HL-60 (cell line): ENCODE results near the gene SLC7A6. TPM values are rescaled to one million over a fixed set of nuclear protein-coding genes. Genes with fewer than 3 reads are reported as not detected.

Source experiments
- DNase-seq, 2 experiments: peaks; one replicate each; pipeline ENCODE4 v3.0.0-alpha.2; 2010 to 2020; ENCODE audit warnings: low read depth in 1 of 2, low spot score in 1 of 2
- H3K27ac ChIP-seq: fragments of 250-450 bp; sonication (Bioruptor Pico); replicated peaks from 2 replicates; pipeline ENCODE4 v1.5.1; 2020; ENCODE audit warnings: mild to moderate bottlenecking, moderate library complexity
- H3K27me3 ChIP-seq: fragments of 250-450 bp; sonication (Bioruptor Pico); 2 replicates; pipeline ENCODE4 v1.5.1; 2021; ENCODE audit warnings: mild to moderate bottlenecking, moderate library complexity; ENCODE audit not compliant: insufficient read depth, poor library complexity, severe bottlenecking
- H3K4me3 ChIP-seq: replicated peaks from 2 replicates; pipeline ENCODE4 v1.5.1; 2011; ENCODE audit warnings: mild to moderate bottlenecking, control low read depth, low read length; ENCODE audit not compliant: insufficient read depth
- POLR2AphosphoS5 ChIP-seq: IDR thresholded peaks from 2 replicates; pipeline ENCODE4 v1.6.1; 2012; ENCODE audit warnings: low read depth
- SPI1 ChIP-seq: IDR thresholded peaks from 2 replicates; pipeline ENCODE4 v1.6.1; 2012; ENCODE audit warnings: low read depth, mild to moderate bottlenecking, borderline replicate concordance
- microRNA-seq: library from miRNA; unstranded; fragments of <30 nt; microRNA quantifications from one replicate; pipeline ENCODE4, GENCODE V29; 2018

Gene SLC7A6

DNA sequence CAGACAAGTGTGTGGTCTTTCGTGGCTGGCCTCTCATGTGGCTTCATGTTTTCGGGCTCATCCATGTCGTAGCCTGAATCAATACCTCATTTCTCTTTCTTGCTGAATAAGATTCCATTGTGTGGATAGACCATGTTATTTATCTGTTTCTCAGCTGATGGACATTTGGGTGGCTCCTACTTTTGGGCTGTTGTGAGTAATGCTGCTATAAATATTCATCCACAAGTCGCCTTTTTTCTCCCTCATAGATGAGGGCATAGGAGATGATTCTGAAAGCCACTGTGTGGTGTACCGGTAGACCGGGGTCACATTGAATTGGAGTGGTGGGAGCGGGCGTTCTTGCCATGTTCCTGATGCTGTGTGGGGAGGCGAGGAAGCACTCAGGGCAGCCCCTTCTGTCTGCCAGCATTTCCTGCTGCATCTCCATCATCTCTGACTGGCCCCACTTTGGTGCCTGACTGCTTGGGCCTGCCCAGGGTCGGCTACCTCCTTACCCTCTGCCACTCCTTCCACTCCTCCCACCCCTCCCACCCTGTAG lies 86.6 kb downstream of the SLC7A6 start:
- Histone ChIP-seq H3K27me3 (no peaks in the 10 kb centered on the region), H3K27ac (no peak overlapping the region), H3K4me3 (no peak overlapping the region)
- no peak for DNase-seq
- no peak for TF ChIP-seq SPI1
- TF ChIP-seq POLR2AphosphoS5, result no peak

Small RNAs within 50 kb of the gene (microRNA-seq; reads per million reads assigned to microRNA genes)
- gene MIR6773, result not detected
